CD14-positive monocyte (primary cell): ENCODE data around the gene ZBED1. TPM values are rescaled to one million over a fixed set of nuclear protein-coding genes. Genes with fewer than 3 reads are reported as not detected.

Experiments
- DNase-seq, 3 donors: peaks; one replicate each; pipeline ENCODE4 v3.0.0-alpha.2; 2011 to 2022
- H2AFZ ChIP-seq: 2 replicates; pipeline ENCODE4 v1.6.0; 2012; ENCODE audit warnings: mild to moderate bottlenecking, low read depth, low read length, inconsistent platforms; ENCODE audit not compliant: insufficient read depth, poor library complexity, severe bottlenecking
- H3K27ac ChIP-seq, 2 donors: 1 replicate in 1 of 2; 2 replicates in 1 of 2; pipeline ENCODE4 v1.5.1; 2012 to 2013; ENCODE audit warnings: low read length in 2 of 2, control low read depth in 1 of 2, inconsistent platforms in 1 of 2, low read depth in 1 of 2, mild to moderate bottlenecking in 1 of 2
- H3K27me3 ChIP-seq, 2 donors: one replicate each; pipeline versions ENCODE4 v1.6.0 to v1.6.1; 2011 to 2013; ENCODE audit warnings: low read length in 2 of 2; ENCODE audit not compliant: control insufficient read depth in 2 of 2, insufficient read depth in 2 of 2
- H3K36me3 ChIP-seq, 2 donors: replicated peaks in 1 of 2; 1 replicate in 1 of 2; 2 replicates in 1 of 2; pipeline versions ENCODE4 v1.5.1 to v1.6.1; 2012 to 2013; ENCODE audit warnings: low read length in 2 of 2, control low read depth in 1 of 2, inconsistent platforms in 1 of 2, mild to moderate bottlenecking in 1 of 2; ENCODE audit not compliant: insufficient read depth in 2 of 2, control insufficient read depth in 1 of 2
- H3K4me1 ChIP-seq, 2 donors: 1 replicate in 1 of 2; 2 replicates in 1 of 2; pipeline versions ENCODE4 v1.5.1 to v1.6.1; 2012 to 2013; ENCODE audit warnings: low read length in 2 of 2, control low read depth in 1 of 2, inconsistent platforms in 1 of 2, mild to moderate bottlenecking in 1 of 2, moderate library complexity in 1 of 2; ENCODE audit not compliant: insufficient read depth in 2 of 2, control insufficient read depth in 1 of 2
- H3K4me2 ChIP-seq: replicated peaks from 2 replicates; pipeline ENCODE3; 2012; ENCODE audit warnings: low read length, moderate library complexity, mild to moderate bottlenecking; ENCODE audit not compliant: poor library complexity, severe bottlenecking; ENCODE audit errors: extremely low read depth
- H3K4me3 ChIP-seq, 3 experiments: fragments of 200-600 bp in 1 of 3; sonication (generic) in 1 of 3; replicated peaks in 1 of 3; 1 replicate in 2 of 3; 2 replicates in 1 of 3; pipeline ENCODE4 v1.5.1; 2011 to 2013; ENCODE audit warnings: low read length in 3 of 3, mild to moderate bottlenecking in 3 of 3, control low read depth in 2 of 3, low read depth in 2 of 3, inconsistent platforms in 1 of 3, moderate library complexity in 1 of 3
- H3K79me2 ChIP-seq: 2 replicates; pipeline ENCODE4 v1.6.0; 2012; ENCODE audit warnings: mild to moderate bottlenecking, control low read depth, inconsistent platforms, low read length, moderate library complexity; ENCODE audit not compliant: insufficient read depth
- H3K9ac ChIP-seq: 2 replicates; pipeline ENCODE4 v1.6.0; 2017; ENCODE audit warnings: low read length, mild to moderate bottlenecking; ENCODE audit not compliant: insufficient read depth, poor library complexity, severe bottlenecking
- H3K9me3 ChIP-seq, 2 donors: replicated peaks in 1 of 2; 1 replicate in 1 of 2; 2 replicates in 1 of 2; pipeline versions ENCODE4 v1.5.1 to v1.6.1; 2012 to 2013; ENCODE audit warnings: low read length in 2 of 2, control low read depth in 1 of 2; ENCODE audit not compliant: control insufficient read depth in 1 of 2, insufficient read depth in 1 of 2
- H4K20me1 ChIP-seq: 2 replicates; pipeline ENCODE4 v1.6.0; 2012; ENCODE audit warnings: mild to moderate bottlenecking, low read length, control low read depth, moderate library complexity; ENCODE audit not compliant: insufficient read depth
- H3K27ac Mint-ChIP-seq, 7 donors: one replicate each; pipeline ENCODE4 v1.8.0; 2020; ENCODE audit warnings: mild to moderate bottlenecking in 7 of 7, mixed read lengths in 7 of 7, moderate library complexity in 6 of 7, inconsistent platforms in 2 of 7
- H3K27me3 Mint-ChIP-seq, 3 donors: one replicate each; pipeline ENCODE4 v1.8.0; 2021 to 2022; ENCODE audit warnings: low read depth in 3 of 3, mild to moderate bottlenecking in 3 of 3, mixed read lengths in 3 of 3, moderate library complexity in 3 of 3, inconsistent platforms in 1 of 3
- H3K36me3 Mint-ChIP-seq, 2 donors: one replicate each; pipeline ENCODE4 v1.8.0; 2020; ENCODE audit warnings: mixed read lengths in 2 of 2, inconsistent platforms in 1 of 2, mild to moderate bottlenecking in 1 of 2
- H3K4me1 Mint-ChIP-seq: one replicate; pipeline ENCODE4 v1.8.0; 2020; ENCODE audit warnings: mild to moderate bottlenecking, mixed read lengths
- H3K4me3 Mint-ChIP-seq, 2 donors: one replicate each; pipeline ENCODE4 v1.8.0; 2020; ENCODE audit warnings: mild to moderate bottlenecking in 2 of 2, mixed read lengths in 2 of 2, moderate library complexity in 1 of 2
- H3K9me3 Mint-ChIP-seq, 7 donors: one replicate each; pipeline ENCODE4 v1.8.0; 2020 to 2022; ENCODE audit warnings: mixed read lengths in 7 of 7, mild to moderate bottlenecking in 6 of 7, moderate library complexity in 6 of 7, inconsistent platforms in 2 of 7
- CTCF ChIP-seq: fragments of 200-600 bp; IDR thresholded peaks from one replicate; pipeline ENCODE4 v1.8.0; 2022; ENCODE audit warnings: antibody characterized with exemption, mild to moderate bottlenecking
- WGBS: methylation state at CpG from one replicate; pipeline ENCODE4 v1.1.5; 2013; ENCODE audit warnings: missing lambda C conversion rate; ENCODE audit not compliant: insufficient coverage; 5-methylcytosine and 5-hydroxymethylcytosine counted together
- intact Hi-C, 2 donors: fragments of 100-400 bp; cut with micrococcal nuclease; formaldehyde crosslinking; loops; one replicate each; pipeline versions ENCODE4 v1.15.0 to v1.15.1; 2023
- polyA plus RNA-seq, 3 donors: library from polyadenylated mRNA; depleted of rRNA in 1 of 3; unstranded in 2 of 3; stranded (reverse) in 1 of 3; fragments of 300-500 nt in 2 of 3; fragments of >200 nt in 1 of 3; fragmentation: Illumina TruSeq in 2 of 3; gene quantifications; 1 replicate in 2 of 3; 2 replicates in 1 of 3; pipeline ENCODE4 v1.2.3, GENCODE V29; 2012 to 2021

ZBED1 gene
- polyA plus RNA-seq, 3 donors, result 13.9 to 32.1 (median 23.1) TPM

- H3K4me3 Mint-ChIP-seq, result no peak overlapping the region
- no peaks in the 10 kb centered on the region for H3K4me1 Mint-ChIP-seq
- H3K27me3 Mint-ChIP-seq, result peaks cover 0 to 7% (median 3%) of the 10 kb centered on the region in 3 donors
These were observed 8.0 kb upstream of the ZBED1 start for GRCh38 chrX:2508648-2509335.

GRCh38 chrX:2507904-2508627 is 7.3 kb upstream of the ZBED1 start:
- Histone ChIP-seq H2AFZ (no peak overlapping the region), H3K27me3 (no peaks in the 10 kb centered on the region), H3K4me3 (no peak overlapping the region), H3K79me2 (no peaks in the 10 kb centered on the region), H3K4me1 (no peaks in the 10 kb centered on the region), H3K36me3 (no peaks in the 10 kb centered on the region), H4K20me1 (no peaks in the 10 kb centered on the region), H3K9me3 (no peaks in the 10 kb centered on the region), H3K9ac (no peak overlapping the region), H3K4me2 (no peak overlapping the region), H3K27ac (no peak overlapping the region)
- Mint-ChIP-seq H3K36me3 (no peaks in the 10 kb centered on the region), H3K27me3 (peaks cover 0 to 7% (median 3%) of the 10 kb centered on the region in 3 donors), H3K27ac (no peak overlapping the region), H3K4me1 (no peaks in the 10 kb centered on the region), H3K9me3 (peaks cover 0 to 5% (median 0%) of the 10 kb centered on the region in 7 donors), H3K4me3 (no peak overlapping the region)
- TF ChIP-seq CTCF, result no peak
- intact Hi-C loops, result no loop called here
- DNase-seq, result no peak
- 100% methylated on average over 3 of the region's 8 CpGs for WGBS

More at GRCh38 chrX:2508648-2509335, 8.0 kb upstream of the ZBED1 start:
- H3K4me3 ChIP-seq, result no peak overlapping the region
- 91% methylated on average over 5 of the region's 9 CpGs for WGBS
- H3K79me2 ChIP-seq, result no peaks in the 10 kb centered on the region
- H3K9ac ChIP-seq, result no peak overlapping the region
- H3K9me3 Mint-ChIP-seq, result peaks cover 0 to 5% (median 0%) of the 10 kb centered on the region in 7 donors
- no peaks in the 10 kb centered on the region for H3K27me3 ChIP-seq
- no peaks in the 10 kb centered on the region for H3K9me3 ChIP-seq
- DNase-seq, result no peak
- TF ChIP-seq CTCF, result no peak
- intact Hi-C loops, result no loop called here
- no peaks in the 10 kb centered on the region for H4K20me1 ChIP-seq
- H3K27ac Mint-ChIP-seq, result peak overlapping the region in 1 of 7 donors; percentile 31
- no peak overlapping the region for H3K4me2 ChIP-seq
- H3K36me3 ChIP-seq, result no peaks in the 10 kb centered on the region
- no peaks in the 10 kb centered on the region for H3K36me3 Mint-ChIP-seq
- H2AFZ ChIP-seq, result no peak overlapping the region
- no peaks in the 10 kb centered on the region for H3K4me1 ChIP-seq
- no peak overlapping the region for H3K27ac ChIP-seq
